Germinal center (tissue), 1 donor: ENCODE data around the gene METTL9.
A peak's percentile ranks its signal among the peaks of the same experiment; 100 is the strongest.
"Not testable (repeated sequence)": the region's sequence is repeated elsewhere in the genome, so short reads cannot be mapped to it uniquely, and the experiment has no call there.

Experiments used
- DNase-seq: peaks from one replicate; pipeline ENCODE4 v3.0.0; 2012; ENCODE audit warnings: mixed read lengths, low spot score

Gene METTL9

DNA sequence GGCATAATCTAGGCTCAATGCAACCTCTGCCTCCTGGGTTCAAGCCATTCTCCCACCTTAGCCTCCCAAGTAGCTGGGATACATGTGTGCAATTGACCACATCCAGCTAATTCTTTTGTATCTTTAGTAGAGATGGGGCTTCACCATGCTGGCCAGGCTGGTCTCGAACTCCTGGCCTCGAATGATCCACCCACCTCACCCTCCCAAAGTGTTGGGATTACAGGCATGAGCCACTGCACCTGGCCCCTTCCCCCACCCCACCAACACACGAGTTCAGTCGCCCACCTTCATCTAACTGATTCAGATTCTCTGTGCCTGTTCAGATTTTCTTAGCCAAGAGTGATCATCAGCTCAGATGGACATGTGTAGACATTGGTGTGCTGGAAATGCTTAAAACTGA is 25.0 kb upstream of the METTL9 start:
- DNase-seq, result no peak

GRCh38 chr16:21576323-21576722 is 23.1 kb upstream of the METTL9 start:
- DNase-seq, result not testable (repeated sequence)

DNA sequence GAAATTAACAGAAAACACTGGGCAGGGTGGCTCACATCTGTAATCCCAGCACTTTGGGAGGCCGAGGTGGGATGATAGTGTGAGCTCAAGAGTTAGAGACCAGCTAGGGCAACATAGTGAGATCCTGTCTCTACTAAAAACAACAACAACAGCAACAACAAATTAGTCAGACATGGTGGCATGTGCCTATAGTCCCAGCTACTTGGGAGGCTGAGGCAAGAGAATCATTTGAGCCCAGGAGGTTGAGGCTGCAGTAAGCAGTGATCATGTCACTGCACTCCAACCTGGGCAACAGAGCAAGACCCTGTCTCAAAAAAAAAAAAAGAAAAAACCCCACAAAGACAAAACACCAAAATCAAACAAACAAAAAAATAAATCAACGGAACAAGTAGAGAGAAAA is 21.9 kb upstream of the METTL9 start:
- DNase-seq, result not testable (repeated sequence)

DNA sequence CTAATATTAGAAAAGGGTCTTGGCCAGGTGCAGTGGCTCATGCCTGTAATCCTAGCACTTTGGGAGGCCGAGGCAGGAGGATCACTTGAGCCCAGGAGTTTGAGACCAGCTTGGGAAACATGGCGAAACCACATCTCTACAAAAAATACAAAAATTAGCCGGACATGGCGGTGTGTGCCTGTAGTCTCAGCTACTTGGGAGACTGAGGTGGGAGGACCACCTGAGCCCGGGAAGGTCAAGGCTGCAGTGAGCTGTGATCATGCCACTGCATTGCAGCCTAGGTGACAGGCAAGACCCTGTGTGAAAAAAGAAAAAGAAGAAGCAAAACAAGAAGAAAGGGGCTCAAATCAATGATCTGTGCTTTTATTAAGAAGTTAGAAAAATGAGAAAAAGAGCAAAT is 21.1 kb upstream of the METTL9 start:
- not testable (repeated sequence) for DNase-seq

DNA sequence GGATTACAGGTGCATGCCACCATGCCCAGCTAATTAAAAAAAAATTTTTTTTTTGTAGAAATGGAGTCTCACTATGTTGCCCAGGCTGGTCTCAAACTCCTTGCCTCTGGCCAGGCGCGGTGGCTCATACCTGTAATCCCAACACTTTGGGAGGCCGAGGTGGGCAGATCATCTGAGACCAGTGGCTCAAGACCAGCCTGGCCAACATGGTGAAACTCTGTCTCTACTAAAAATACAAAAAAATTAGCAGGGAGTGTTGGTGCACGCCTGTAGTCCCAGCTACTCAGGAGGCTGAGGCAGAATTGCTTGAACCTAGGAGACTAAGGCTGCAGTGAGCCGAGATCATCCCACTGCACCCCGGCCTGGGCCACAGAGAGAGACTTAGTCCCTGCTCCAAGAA is 19.2 kb upstream of the METTL9 start:
- DNase-seq, result not testable (repeated sequence)

GRCh38 chr16:21580807-21581206 is 18.6 kb upstream of the METTL9 start:
- no peak for DNase-seq

DNA sequence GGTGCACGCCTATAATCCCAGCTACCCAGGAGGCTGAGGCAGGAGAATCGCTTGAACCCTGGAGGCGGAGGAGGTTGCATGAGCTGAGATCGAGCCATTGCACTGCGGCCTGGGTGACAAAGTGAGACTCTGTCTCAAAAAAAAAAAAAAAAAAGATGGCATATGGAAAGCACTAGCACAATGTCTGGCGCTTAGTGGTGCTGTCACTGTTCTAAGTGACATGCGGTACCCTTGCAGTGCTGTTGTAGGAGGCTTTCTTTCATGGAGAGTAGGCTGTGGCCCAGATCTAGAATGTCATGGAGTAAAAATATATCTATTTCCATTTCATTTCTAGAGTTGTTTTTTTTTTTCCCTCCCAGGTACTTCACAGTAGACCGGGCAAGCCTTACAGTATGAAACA is 14.6 kb upstream of the METTL9 start:
- no peak for DNase-seq

GRCh38 chr16:21588593-21588992 is 10.8 kb upstream of the METTL9 start:
- DNase-seq, result not testable (repeated sequence)

- DNase-seq, result no peak
Measured at GRCh38 chr16:21589551-21589950, 9.8 kb upstream of the METTL9 start.

DNA sequence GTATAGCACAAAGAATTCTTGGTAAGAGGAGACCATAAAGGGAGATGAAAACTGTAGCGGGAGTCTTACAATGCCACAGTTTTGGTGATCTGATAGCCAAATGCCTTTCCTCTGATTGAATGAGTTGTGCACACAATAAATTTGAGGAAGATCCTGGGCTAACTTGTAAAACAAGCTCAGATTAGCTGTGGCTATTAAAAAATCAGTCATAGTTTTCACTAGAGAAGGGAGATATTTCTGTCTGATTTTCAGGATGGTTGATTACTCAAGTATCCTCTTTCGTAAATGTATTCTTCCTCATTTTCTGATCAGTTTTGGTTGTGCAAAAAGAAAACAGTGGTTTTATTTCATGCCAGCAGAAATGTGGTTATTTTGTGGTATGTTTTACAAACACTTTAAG is 9.1 kb upstream of the METTL9 start:
- DNase-seq, result no peak

DNA sequence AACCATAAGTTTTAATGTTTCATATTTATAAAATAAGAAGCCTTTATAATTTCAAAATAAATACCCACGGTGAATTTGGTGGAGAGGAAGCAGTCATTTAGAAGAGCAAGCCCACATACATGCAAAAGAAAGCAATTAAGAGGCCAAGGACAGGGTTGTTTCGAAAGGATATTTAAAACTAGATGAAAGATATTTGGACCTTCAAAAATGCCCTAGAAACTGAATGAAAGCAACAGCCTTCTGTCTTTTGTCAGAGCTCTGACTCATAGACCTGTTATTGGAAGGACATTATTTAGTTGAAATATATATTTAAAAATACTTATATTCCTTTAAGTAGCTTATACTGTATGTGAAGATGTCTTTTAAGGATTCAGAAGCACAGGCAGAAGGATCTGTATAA is 8.6 kb upstream of the METTL9 start:
- DNase-seq, result no peak

- no peak for DNase-seq
Measured at GRCh38 chr16:21592191-21592590, 7.2 kb upstream of the METTL9 start.

DNA sequence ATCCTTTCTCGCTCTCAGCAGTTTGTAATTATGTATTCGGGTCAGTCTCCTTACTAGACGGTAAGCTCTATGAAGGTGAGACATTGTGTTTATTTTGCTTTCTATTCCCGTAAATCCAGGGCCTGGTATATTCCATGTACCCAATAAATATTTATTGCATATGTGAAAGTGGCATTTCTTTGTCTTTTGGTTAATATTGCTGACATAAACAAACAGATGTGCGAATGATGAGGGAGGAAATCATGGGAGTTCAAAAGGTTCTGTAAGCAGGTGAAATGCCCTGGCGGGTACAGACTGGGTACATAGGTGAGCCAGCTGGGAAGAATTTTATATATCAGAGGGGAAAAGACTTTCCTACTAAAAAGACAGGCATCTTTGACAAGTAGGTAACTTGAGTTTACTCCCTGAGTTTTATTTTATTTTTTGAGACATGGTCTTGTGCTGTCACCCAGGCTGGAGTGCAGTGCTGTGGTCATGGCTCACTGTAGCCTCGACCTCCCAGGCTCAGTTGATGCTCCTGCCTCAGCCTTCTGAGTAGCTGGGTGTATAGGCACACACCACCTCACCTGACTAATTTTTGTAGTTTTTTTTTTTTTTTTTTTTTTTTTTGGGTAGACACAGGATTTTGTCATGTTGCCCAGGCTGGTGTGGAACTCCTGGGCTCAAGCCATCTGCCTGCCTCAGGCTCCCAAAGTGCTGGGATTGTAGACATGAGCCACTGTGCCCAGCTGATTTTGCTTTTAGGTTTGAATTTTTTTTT is 5.7 kb upstream of the METTL9 start:
- no peak for DNase-seq

DNA sequence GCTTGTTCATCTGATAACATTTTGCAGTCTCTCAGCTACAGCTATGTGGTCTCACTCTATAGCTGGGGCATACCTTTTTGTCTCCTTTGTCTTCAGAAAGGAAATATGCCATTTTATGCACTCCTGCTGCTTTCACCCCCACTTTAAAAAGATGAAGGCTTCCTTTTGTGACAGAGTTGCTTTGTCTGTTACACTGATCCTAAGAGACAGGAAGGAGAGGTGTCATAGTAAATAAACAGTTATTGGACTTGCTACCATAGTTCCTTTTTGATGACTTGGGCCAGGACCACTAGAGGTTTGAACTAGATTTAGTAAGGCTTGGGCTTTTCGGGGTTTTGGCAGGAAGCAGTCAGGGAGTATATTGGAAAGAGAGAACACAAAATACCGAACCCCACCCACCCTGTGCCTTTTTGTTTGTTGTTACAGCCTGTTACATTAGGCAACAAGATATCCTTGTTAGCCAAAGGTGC is 1.8 kb upstream of the METTL9 start:
- no peak for DNase-seq

- no peak for DNase-seq
Measured at GRCh38 chr16:21598206-21598605, 1.2 kb upstream of the METTL9 start.

GRCh38 chr16:21598701-21599121 is 666 bp upstream of the METTL9 start:
- peak; percentile 26 for DNase-seq

DNA sequence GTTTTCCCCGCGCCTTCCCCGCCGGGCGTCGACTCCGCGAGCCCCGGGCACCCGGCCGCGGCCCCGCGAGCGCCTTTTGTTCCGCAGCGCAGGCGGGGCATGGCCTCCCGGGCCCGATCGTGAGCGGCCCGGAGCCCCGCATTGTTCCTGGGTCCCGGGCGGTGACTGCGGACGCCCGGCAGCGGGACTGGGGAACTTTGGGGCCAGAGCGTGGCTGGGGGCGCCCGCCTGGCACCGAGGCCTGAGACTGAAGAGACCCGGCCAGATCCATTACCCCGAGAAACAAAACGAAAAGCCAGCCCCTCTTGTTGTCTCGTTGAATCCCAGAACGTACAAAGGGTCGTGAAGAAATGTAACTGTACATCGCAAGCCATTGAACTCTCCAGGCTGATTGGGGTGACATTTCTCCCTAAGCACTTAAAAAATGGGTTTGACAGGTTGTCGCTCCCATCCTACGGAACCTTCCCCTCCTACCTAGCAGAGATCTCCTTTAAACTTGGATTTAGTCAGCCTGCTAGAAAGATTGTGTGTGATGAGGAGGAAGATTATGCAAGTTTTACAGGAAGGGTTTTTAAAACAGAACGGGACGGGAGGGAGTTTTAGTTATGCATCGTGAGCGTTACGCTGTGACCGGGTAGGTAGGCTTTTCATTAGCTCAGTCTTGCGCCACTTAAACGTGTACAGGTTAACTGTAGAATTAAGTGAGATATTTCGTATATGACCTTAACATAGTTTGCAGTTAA is 825 bp downstream of the METTL9 start:
- DNase-seq, result peak; percentile 55

GRCh38 chr16:21602785-21603184 is 3.4 kb downstream of the METTL9 start:
- DNase-seq, result no peak

DNA sequence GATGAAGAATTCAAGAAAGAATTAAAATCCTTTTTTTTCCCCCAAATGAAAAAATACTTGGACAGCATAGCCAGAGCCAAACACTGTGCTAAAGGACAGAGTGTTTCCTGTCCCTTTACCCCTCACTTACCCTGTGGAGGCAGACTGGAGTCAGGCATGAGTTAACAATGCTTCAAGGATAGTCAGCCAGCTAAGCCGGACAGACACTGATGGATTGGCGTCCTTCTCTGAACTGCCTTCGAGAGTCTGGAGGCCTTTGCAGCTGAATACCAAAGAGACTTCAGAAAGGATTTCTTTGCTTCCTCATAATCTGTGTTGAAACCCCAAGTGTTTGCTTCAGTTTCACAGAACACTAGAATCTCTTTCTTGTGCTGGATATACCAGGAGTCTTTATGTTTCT is 4.6 kb downstream of the METTL9 start:
- DNase-seq, result no peak

DNA sequence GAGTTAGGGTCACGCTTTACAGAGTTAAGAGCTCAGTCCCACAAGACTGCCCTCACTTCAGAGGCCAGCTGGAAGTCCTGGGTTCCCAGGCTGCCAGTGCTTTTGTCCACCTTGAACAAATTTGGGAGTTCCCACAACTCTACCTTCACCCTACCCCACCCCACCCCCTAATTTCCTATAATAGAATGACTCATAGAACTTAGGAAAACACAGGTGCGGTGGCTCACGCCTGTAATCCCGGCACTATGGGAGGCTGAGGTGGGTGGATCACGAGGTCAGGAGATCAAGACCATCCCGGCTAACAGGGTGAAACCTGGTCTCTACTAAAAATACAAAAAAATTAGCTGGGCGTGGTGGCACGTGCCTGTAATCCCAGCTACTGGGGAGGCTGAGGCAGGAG is 6.5 kb downstream of the METTL9 start:
- not testable (repeated sequence) for DNase-seq

- no peak for DNase-seq
Measured at GRCh38 chr16:21608639-21609328, 9.4 kb downstream of the METTL9 start.

GRCh38 chr16:21610006-21610544 is 10.7 kb downstream of the METTL9 start:
- no peak for DNase-seq

DNA sequence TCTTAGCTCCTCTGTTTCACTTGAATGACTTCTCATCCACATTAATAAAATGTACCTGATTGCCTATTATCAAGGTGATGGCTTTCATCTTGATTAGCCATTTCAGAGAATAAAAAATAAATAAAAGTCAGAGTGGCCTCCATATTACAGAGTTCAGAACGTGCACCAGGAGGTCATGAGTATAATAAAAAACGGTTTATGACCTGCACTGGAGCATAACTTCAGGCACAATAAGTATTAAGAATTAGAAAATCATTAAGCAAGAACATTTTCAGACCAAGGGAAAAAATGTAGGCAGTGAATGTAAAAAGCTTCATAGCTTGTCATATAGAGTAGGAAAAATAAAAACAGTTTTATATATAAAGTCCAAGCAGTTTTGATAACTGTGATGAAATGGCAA is 11.4 kb downstream of the METTL9 start:
- DNase-seq, result no peak
